Measurements from ENCODE around the gene FOXN4.
"Not testable (repeated sequence)": the region's sequence is repeated elsewhere in the genome, so short reads cannot be mapped to it uniquely, and the experiment has no call there.

Gene FOXN4

DNA sequence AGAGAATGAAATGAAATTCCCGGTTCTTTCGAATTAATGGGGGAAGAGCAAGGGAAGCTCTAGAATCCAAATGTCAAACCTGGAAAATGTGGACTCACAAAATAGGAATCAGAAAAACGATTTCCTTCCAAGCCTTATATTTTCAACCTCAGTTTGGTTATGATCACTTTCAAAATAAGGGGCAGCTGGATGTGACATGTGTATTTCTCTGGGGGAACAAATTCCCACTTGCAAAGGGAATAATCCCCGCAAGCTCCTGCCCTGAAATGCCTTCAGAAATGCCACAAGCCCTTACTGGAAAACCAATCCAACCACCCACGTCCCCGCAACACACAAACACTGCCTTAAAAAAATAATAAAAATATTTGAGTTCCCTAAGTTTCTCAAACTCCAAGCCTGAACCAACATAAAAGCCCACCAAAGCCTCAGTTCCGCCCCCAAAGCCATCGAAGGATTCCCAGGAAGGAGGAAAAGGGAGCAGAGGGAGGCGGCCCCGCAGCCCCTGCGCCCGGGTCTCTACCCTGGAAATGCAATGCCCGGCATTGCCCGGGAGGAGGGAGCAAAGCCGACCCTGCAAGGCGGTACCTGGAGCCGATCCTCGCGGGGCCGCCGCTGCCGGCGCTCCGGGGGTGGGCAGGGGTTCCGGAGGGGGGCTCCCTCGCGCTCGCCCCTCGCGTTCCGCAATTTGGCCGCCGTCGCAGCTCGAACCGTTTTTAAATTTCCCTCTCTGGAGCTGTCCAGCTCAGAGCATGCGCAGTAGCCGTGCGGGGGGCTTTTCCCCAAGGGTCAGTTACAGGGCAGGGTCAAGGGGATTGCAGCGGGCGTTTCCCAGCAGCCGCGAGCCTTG is at the start of gene FOXN4:
FOXN4 (minus strand) TSS at position 751 of the 847 bp plus-strand sequence. CDS start 963 bp downstream, outside the sequence.
- no peak for DNase-seq (ENCODE audit: low read depth, low spot score)

- no peak for DNase-seq (ENCODE audit: low read depth, low spot score)
These were observed 49.2 kb upstream of the FOXN4 start for GRCh38 chr12:109358154-109358869.

DNA sequence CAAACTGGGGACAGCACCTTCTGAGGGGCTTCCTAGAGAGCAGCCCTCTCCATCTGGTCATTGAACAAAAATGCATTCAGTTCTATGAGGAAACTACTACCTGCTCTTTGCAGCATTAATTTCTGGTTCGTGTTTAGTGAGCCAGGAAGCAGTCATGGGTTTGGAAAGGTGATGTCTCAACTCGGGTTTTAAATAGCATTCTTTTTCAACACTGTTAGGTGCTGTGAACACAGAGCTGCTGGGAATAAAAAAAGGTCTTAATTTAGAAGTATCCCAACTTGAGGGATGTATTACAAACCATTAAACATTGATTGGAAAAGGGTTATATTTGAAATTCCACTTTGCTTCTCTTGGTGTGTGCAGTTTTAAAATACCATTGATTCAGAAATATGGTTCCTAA is 47.9 kb upstream of the FOXN4 start:
- no peak for DNase-seq (ENCODE audit: low read depth, low spot score)

DNA sequence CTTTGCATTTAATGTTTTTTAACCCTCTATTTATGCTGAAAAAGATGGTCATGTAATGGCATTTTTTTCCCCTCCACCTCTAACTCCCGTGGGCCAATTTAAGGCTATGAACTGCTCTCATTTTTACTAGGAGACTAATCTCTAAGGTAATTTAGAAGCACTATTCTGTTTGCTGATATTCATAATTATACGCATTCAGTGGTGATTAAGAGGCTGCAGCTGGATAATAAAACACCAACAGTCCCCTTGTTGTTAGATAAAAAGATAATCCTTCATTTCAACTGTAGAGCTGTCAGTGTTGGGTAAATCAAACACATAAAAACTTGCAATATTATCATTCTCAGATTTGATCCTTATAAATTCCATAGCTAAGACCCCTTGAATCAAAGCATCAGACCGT is 47.5 kb upstream of the FOXN4 start:
- DNase-seq (ENCODE audit: low read depth, low spot score): no peak

GRCh38 chr12:109352184-109352583 is 43.1 kb upstream of the FOXN4 start:
- DNase-seq (ENCODE audit: low read depth, low spot score): no peak

DNA sequence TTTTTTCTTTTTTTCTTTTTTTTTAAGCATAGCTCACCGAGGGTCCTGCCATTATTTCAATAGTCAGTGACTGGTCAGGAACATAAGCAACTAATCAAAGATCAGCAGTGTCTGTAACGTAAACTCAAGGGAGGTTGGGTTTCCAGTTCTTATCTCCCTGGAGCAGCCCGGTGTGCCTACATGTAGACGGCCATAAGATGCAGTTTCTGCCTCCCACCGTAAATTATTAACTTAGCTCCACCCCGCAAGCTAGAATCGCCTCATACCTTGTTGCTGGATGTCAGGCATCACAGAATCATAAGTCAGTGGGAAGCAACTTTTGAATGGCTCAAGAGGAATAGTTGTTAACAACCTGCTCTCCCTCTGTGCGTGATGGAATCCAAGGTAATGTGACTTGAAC is 38.5 kb upstream of the FOXN4 start, which contains the start of gene MYO1H:
MYO1H (plus strand) TSS at position 312 of the 400 bp plus-strand sequence; CDS start at position 373, 61 bp downstream.
- no peak for DNase-seq (ENCODE audit: low read depth, low spot score)

DNA sequence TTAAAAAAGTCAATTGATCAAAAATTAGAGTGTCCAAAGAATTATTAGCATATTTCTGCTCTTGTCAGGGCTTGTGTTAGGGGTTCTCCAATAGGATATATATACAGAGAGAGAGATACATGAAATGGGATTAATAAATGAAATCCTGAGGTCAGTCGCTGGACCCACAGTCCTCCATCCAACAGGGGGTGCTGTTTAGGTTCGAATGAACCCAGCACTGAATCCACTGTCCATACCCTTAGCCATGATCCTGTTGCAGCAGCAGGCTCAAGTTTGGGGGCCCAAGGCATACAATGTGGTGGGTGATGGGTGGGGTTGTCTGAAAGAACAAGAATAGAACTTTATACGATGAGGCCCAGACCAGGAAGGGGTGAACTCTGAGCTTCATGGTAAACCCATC is 37.8 kb upstream of the FOXN4 start:
- no peak for DNase-seq (ENCODE audit: low read depth, low spot score)

DNA sequence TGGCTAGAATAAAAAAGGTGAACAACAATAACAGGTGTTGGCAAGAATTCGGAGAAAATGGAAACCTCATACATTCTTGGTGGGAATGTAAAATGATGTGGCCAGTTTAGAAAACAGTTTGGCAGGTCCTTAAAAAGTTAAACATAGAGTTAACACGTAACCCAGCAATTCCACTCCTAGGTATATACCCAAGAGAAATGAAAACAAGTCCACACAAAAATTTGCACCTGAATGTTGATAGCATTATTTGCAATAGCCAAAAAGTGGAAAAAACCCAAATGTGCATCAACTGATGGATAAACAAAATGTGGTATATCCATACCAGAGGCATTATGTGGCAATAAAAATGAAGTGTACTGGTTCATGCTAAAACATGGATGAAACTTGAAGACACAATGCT is 36.3 kb upstream of the FOXN4 start:
- no peak for DNase-seq (ENCODE audit: low read depth, low spot score)

DNA sequence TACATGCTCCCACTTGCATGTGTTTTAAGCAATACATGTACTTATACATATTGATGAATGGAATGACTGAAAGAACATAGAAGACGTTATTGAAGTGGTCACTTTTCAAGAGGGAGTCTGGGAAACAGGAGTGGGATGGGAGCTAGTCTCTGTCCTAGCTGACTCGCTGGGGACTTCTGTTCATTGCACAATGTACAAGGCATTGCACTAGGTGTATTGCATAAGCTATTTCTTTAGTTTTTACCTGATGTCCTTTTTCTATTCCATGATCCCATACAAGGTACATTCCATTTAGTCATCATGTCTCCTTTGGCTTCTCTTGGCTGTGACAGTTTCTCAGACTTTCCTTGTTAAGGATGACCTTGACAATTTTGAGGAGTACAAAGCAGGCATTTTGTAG is 34.6 kb upstream of the FOXN4 start:
- DNase-seq (ENCODE audit: low read depth, low spot score): no peak

- no peak for DNase-seq (ENCODE audit: low read depth, low spot score)
These were observed 27.5 kb upstream of the FOXN4 start for GRCh38 chr12:109336593-109336992.

DNA sequence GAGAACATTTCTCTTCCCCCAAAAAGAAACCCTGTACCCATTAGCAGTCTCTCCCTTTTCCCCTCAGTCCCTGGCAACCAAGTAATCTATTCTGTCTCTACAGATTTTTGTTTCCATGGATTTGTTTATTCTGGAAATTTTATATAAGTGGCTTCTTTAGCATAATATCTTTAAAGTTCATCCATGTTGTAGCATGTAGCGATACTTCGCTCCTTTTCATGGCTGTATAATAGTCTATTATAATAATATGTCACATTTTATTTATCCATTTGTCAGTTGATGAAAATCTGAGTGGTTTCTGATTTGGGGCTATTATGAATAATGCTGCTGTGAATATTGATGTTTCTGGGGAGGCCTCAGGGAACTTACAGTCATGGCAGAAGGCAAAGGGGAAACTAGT is 25.8 kb upstream of the FOXN4 start:
- DNase-seq (ENCODE audit: low read depth, low spot score): no peak

DNA sequence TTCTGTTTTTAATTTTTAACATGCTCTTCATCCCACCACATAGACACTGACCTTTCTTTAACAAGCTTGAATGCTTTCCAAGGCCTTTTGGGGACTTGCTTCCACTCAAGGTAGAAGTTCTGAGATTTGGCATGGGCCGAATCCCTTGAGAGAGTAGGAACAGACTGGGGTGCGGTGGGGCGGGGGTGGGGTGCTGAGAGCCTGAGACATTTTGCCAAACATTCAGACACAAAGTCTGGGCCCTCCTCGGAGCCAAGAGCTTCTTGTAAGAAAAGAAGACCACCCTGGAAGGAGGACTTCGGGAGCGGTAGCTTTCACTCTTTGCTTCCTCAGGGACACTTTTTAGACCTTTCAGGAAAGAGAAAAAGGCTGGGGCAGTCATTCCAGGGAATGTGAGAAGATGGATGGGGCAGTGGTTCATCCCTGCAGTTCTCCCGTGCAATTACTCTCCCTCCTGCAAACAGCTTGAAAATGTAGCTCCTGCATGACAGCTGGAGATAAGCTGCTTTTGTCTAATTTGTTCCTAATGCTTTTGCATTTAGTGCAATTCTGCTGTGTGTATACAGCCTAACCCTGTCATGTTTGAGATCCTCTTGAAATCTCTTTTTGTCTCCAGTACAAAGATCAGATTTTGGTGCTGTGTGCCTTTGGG is 22.3 kb upstream of the FOXN4 start:
- DNase-seq (ENCODE audit: low read depth, low spot score): no peak

DNA sequence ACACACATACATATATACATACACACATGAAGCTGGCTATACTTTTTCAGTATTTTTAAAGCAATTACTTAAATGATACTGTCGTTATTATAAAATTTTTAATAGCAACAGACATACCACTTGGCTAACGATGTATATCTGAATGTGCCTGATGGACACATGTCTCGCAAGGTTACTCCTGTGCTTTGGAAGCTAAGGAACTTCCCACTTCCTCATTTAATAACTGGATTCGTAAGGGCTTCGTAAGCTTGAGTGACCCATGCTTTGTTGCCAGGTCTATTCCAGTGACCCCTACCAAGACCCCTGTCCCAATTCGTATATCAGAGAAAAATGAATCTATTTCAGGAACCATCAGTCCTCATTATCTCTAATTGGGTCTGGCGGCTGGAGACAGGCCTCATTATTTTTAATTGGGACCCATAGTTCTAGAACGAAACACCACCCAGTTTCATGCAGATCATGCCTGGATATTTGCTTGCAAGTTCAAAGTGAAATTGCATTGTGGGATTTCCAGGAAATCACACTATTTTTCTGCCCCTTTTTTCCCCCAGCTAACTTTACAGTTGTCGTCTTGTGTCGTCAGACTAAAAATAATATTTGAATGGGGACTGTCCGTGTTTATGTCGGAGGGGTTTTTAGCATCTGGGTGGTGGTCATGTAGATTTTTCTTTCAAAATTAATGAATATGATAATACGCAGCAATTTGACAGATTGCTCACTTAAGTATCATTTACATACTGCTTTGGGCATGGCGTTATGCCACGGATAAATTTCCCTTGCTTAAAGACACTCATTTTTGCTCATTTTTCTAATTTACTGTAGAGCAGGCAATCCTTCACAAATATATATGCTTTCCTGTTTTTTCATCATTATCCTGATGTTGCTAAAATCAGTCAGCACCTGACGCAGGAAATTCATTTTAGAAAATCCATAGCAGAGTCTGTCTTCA is 21.5 kb upstream of the FOXN4 start:
- no peak for DNase-seq (ENCODE audit: low read depth, low spot score)

DNA sequence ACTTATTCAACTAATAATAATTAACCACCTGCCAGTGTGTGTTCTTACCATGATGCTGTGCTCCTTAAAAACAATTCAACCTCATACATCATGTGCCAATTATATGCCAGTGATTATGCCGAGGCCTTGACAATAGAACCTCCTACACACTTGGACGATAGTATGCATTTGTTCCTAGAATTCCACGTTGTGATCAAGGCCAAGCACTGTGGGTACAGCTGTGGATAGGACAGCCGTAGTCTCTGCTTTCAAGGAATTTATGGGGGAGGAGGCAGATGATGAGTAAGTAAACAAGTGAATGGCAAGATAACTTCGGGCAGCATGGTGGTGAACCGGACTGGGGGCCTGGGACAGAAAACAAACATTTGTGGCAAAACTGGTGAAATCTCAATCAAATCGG is 20.6 kb upstream of the FOXN4 start:
- no peak for DNase-seq (ENCODE audit: low read depth, low spot score)

- no peak for DNase-seq (ENCODE audit: low read depth, low spot score)
These were observed 19.9 kb upstream of the FOXN4 start for GRCh38 chr12:109329003-109329402.

GRCh38 chr12:109321294-109321693 is 12.2 kb upstream of the FOXN4 start:
- DNase-seq (ENCODE audit: low read depth, low spot score): not testable (repeated sequence)

GRCh38 chr12:109310247-109311125 is 1.4 kb upstream of the FOXN4 start:
- DNase-seq (ENCODE audit: low read depth, low spot score): no peak

DNA sequence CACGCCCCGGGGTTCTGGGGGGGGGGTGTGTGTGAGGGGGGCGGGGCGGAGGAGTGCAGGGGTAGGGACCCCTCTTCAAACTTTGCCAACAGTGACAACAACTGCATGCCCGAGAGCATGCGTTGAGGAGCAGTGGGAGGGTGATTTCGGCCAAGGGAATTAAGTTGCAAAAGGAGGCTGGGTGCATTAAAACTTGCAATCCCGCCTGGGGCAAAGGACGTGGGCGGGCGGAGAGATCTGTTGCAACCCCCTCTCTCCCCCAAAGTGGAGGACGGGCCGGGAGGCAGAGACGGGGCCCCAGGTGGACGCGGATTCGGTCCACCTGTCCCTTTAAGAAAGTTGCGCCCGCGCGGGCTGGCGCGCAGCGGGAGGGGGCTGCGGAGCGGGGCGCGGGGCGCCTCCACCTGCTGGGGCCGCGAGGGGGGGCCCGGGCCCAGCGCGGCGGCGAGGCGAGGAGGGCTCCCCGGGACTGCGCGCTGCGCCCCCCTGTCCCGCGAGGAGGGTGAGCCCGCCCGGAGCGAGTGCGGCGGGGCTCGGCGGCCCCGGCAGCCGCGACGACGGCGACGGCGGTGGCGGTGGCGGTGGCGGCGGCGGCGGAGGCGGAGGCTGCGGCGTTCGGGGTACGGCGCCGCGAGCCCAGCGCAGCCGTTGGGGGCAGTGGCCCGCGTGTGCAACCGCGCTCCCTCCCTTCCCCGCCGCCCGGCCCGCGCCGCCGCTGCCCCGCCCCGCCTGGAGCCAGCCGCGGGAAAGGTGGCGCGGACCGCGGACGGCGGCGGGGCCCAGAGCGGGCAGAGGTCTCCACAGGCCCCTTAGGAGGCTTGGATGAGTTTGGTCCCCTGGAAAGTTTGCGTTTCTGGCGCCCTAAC is 530 bp upstream of the FOXN4 start:
- no peak for DNase-seq (ENCODE audit: low read depth, low spot score)

DNA sequence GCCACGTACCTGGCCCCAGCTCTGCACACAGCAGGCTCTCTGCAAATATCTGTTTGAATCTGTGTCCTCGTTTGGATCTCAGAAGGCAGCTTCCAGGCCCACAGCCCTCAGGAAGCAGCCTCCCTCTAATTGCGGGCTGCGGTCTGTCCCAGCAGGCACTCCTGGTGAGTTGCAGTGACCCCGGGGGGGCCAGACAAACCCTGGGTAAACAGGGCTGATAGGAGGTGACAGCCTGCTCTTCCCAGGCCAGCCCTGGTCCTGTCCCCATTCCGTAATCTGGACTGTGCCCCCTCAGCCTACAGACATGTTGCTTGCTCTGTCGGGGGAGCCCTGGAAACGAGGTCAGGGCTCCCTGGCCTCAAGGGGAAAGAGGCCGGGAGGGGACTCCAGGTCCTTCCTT is 2.0 kb downstream of the FOXN4 start:
- no peak for DNase-seq (ENCODE audit: low read depth, low spot score)
